Hematopoietic multipotent progenitor cell (in vitro differentiated cells): Measurements from ENCODE around the gene IGFL1. TPM values are rescaled to one million over a fixed set of nuclear protein-coding genes. Genes with fewer than 3 reads are reported as not detected.
"Not testable (repeated sequence)": the region's sequence is repeated elsewhere in the genome, so short reads cannot be mapped to it uniquely, and the experiment has no call there.

Source experiments
- DNase-seq, 3 donors: peaks; one replicate each; pipeline ENCODE4 v3.0.0-alpha.2; 2011 to 2015; ENCODE audit warnings: low read depth in 2 of 3, low spot score in 2 of 3
- total RNA-seq: library from RNA; depleted of rRNA; stranded (reverse); fragments of >200 nt; gene quantifications from one replicate; pipeline ENCODE4 v1.2.3, GENCODE V29; 2012

IGFL1 gene
- not detected for total RNA-seq

DNA sequence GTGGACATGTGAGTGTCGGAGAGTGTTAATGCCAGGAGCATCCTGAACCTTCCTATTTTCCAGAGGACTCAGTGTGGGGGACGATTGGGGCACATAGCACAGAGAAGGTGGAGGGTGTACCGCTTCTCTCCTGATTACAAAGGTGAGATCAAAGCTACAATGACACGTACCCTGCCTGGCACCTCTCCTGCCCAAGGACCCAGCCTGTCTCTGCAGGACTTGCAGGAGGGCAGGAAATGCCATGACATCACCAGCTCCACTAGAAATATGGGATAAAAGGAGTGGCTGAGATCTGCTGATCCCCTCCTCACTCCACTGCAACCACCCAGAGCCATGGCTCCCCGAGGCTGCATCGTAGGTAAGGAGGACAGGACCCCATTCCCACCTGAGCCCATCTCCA is at the start of gene IGFL1:
Gene IGFL1, plus strand, starts transcription at position 301 of the 400 bp plus-strand sequence. Its CDS starts 33 bp downstream, at position 334.
- no peak for DNase-seq

DNA sequence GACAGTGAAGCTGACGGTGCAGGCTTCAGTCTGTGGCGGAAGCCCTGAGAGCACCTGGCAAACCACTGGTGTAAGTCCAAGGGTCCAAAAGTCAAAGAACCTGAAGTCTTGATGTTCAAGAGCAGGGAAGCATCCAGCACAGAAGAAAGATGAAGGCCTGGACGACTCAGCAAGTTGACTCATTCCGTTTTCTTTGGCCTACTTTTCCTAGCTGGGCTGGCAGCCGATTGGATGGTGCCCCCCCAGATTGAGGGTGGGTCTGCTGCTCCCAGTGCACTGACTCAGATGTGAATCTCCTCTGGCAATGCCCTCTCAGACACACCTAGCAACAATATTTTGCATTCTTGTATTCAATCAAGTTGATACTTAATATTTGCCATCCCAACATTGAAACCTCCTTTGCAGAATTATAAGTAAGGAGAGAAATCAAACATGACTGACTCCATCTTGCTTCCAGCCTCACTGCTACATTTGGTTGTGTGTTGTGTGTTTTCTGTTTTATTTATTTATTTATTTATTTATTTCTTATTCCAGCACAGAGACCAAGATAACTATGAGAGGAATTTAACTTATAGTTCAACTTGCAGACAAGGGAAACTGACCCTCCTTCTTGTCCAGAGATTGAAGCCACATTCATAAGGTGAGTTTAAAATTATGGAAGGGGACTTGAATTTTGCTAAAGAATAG is 48.7 kb upstream of the IGFL1 start:
- DNase-seq = no peak

DNA sequence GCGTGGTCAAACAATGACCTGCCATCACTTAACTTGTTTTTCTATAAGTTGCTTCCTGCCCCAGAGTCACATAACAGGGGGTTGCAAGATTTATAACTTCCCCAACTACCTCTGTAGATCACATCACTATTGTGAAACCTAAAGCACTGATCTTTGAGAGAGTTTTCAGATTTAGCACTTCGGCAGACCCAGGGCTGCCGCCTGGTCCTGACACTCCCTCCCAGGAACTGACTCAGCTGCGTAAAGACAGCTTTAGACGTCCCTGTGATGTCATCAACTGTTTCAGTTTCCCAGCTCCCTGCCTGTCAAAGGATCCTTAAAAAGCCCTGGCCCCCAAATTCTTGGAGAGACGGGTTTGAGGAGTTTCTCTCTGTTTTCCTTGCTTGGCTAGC is 48.2 kb upstream of the IGFL1 start:
- DNase-seq = peak in 1 of 3 donors; percentile 11

DNA sequence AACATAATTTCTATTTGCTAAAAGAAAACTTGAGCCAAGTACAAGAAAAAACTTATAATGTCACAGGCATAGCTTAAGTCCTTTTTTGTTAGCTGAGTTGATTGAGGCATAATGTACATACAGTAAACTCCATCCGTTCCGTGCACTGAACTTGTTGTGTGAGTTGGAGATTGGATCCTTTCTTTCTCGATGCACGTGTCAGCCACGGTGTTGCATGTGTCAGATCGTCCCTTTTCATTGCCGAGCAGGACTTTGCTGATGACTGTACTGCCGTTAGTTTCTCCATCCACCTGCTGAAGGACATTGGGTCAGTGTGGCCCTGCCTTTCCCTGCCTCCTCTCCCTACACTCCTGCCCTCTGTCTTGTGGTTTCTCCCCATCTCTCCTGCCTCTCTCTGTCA is 47.1 kb upstream of the IGFL1 start:
- no peak for DNase-seq

DNA sequence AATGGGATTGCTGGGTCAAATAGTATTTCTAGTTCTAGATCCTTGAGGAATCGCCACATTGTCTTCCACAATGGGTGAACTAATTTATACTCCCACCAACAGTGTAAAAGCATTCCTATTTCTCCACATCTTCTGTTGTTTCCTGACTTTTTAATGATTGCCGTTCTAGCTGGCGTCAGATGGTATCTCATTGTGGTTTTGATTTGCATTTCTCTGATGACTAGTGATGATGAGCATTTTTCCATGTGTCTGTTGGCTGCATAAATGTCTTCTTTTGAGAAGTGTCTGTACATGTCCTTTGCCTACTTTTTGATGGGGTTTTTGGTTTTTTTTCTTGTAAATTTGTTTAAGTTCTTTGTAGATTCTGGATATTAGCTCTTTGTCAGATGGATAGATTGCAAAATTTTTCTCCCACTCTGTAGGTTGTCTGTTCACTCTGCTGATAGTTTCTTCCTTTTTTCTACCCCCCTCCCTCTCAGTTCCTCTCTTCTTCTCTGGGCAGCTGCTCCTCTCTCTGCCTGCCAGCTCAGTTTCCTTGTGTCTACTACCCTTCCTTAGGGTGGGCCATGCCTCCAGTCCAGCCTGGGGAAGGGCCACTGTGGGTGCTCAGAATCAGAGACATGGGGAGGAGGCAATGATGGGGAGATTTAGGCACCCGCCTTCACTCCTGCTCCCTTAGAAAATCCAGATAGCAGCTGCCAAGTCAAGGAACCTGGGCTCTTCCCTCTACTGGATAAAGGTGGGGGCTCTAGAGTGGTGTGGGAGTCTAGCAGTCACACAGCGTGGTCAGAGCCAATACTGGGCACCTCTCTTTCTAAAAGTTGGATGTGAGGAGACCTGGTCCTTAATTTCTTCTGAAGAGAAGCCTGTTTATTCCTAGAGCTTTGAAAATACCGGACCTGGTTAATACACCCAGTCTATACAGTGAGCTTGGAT is 44.5 kb upstream of the IGFL1 start:
- DNase-seq = not testable (repeated sequence)

DNA sequence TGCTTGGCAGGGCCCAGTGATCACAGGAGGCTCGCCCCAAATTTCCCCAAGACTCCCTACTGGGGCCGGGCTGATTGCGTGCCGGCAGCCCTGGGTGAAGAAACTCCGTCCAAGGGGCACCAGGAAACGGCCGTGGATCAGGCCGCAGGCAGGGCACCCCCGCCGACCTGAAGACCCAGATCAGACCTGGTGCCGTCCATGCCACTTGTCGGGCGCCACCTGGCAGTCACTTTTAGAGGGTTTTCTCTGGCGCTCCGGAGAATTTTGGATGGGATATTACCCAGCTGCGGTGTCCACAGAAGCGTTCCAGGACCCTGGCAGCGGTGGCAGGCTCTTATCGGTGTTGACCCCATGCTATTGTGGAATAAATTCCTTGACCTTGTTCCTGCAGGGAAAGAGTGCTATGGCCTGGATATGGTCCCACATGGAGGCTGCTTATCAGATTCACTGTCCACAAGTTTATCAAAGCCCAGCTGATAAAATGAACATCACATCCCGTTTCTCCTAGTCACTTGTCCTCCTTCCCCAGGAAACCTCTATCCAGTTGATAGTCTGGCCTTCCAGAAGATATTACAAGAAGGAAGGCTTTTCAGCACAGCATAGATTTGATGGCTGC is 43.3 kb upstream of the IGFL1 start:
- DNase-seq = no peak

DNA sequence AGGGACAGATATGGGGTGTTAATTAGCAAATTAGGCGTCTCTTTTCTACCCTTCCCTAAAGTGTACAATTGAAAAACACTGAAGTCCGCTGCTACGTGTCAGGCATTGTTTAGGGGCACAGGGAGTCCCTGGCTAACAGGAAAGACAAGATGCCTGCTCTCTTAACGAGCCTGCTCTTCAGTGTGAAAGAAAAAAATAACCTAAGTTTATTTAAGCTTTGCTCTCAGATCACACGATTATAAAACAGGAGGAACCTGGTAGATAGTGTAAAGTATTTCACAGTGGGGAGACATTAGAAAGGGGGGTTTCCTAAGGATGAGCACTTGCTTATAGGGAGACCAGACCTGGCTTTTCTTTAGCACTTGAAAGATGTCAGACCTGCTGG is 42.8 kb upstream of the IGFL1 start:
- no peak for DNase-seq

DNA sequence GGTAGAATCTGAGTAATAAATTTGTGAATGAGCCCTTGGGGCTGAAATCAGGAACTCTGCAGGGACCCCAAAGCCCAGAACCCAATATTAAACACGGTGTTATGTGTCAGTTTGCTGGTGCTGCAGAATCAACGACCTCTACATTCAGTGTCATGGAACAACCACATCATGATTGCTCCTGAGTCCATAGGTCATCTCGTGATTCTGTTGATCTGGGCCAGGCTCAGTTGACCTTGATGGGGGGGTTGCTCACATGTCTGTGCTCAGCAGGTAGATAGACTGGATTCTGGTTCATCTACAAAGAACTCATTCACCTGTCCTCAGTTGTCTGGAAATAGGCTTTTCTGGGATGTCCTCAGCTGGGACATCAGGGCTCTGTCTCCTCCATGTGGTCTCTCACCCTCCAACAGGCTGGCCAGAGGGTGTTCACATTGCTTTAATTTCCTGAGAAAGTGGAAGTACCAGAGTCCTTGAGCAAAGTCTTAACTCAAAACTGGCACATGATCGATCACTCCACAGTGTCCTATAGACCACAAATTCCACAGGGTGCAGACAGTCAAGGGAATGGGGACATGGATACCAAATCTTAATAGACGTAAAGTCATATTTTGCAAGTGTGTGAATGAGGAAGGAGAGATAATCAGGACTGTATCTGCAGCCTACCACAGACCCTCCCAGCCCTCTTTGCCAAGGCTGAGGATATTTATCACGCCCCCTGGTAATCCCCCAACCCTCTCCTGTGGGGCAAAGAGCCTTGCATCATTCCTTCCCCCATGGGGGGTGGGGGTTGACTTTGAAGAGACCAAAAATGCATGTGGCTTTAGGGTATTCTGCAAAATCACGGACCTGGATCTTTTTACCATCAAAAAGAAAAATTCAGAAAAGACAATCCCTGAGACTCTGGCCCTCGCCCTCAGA is 39.3 kb upstream of the IGFL1 start:
- DNase-seq = no peak

DNA sequence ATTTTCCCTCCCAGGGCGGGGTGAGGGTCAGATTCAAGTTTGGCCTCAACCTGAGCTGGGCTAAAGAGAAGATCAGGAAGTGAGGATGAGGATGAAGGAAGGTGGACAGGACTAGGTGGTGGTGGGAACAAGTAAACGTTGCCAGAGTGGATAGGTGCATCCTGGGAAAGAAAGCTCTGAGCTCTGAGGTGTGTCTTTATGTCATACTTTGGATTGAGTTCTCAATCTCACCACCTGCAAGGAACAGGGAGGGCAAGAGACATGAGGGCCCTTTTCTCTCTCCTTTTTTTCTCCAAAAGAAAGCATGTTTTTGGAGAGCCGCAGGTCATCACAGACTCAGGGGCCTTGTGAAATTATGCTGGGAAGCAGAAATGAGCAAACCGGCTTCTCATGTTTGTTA is 38.2 kb upstream of the IGFL1 start:
- DNase-seq = no peak

DNA sequence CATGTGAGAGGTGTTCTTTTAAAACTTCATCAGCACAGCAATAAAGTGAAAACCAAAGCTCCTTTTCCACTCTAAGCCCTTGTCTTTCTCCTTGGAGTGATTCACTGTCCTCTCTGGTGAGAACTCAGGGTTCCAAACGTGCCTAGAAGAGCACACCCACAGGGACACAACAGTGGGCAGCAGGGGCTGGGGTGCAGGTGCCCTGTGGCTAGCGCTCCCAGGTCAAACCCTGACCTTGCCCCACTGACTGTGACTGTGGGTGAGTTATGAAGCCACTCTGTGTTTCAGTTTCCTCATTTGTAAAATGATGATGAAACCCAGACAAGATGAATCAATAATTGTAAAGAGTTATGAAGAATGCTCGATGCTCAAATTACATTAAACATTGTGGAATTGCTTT is 37.6 kb upstream of the IGFL1 start:
- DNase-seq = no peak

DNA sequence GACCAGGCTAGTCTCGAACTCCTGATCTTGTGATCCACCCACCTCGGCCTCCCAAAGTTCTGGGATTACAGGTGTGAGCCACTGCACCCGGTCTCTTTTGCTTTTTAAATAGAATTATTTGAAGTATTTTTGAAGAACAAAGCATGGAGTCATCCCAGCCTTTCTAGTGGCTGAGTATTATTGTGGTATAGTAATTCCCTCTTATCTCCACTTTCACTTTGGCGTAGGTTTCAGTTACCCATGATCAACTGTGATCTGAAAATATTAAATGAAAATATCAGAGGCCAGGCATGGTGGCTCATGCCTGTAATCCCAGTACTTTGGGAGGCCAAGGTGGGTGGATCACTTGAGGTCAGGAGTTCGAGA is 36.9 kb upstream of the IGFL1 start:
- not testable (repeated sequence) for DNase-seq

DNA sequence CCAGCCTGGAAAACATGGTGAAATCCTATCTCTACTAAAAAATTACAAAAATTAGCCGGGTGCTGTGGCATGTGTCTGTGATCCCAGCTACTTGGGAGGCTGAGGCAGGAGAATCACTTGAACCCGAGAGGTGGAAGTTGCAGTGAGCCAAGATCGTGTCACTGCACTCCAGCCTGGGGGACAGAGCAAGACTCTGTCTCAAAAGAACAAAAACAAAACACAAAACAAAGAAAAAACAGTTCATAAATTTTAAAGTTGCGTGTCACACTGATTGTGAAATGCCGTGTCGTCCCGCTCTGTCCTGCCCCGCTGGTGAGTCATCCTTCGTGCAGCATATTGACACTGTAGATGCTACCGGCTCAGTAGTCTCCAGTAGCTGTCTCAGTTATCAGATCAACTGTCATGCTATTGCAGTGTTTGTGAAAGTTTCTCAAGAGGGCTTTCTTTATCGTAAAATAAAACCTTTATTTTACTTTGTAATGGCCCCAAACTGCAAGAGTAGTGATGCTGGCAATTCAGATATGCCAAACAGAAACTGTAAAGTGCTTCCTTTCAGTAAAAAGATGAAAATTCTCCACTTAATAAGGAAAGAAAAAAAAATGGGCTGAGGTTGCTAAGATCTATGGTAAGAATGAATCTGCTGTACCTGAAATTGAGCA is 36.4 kb upstream of the IGFL1 start:
- DNase-seq = peak in 2 of 3 donors; percentile 31 to 40

DNA sequence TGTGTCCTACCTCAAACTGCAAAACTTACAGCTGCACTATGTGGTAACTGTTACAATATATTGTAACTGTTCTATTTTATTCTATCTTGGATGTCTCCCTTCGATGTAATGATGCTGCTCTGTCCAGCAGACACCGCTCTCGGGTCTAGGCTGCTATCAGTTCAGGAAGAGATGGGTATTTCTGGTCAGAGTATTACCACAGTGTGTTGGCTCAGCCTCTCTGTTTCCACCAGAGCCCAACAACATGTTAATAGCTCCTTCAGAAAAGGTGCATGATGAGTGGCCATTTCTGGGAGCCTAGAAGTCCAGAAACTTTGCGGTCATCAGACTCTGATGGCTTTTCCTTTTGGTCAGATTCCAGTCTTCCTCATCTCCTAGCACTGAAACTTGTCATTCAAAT is 35.9 kb upstream of the IGFL1 start:
- DNase-seq = no peak

DNA sequence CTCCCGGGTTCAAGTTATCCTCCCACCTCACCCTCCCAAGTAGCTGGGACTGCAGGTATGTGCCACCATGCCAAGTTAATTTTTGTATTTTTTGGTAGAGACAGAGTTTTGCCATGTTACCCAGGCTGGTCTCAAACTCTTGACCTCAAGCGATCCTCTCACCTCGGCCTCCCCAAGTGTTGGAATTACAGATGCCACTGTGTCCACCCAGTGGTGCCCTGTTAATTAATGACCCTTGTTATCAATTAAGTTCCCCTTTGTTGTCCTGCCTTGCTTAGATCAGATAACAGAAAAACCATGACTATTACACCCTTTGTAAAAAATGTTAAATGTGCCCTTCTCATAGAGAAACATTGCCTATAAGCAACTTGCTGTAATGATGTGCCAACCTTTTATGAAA is 34.4 kb upstream of the IGFL1 start:
- DNase-seq = no peak

DNA sequence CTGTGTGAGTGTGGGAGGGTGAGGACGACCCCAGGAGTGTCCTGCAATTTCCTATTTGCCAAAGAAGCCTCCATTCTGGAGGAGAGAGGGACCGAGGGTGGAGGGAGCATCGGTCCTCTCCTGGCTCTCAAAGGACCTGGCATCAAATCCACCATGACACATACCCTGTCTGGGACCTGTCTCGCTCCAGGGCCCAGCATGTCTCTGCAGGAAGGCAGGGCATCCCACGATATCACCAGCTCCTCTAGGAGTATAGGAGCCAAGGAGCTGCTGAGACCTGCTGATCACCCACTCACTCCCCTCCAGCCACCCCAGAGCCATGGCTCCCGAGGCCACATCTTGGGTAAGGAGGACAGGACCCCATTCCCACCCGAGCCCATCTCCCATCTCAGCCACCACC is 33.6 kb upstream of the IGFL1 start:
- DNase-seq = not testable (repeated sequence)

DNA sequence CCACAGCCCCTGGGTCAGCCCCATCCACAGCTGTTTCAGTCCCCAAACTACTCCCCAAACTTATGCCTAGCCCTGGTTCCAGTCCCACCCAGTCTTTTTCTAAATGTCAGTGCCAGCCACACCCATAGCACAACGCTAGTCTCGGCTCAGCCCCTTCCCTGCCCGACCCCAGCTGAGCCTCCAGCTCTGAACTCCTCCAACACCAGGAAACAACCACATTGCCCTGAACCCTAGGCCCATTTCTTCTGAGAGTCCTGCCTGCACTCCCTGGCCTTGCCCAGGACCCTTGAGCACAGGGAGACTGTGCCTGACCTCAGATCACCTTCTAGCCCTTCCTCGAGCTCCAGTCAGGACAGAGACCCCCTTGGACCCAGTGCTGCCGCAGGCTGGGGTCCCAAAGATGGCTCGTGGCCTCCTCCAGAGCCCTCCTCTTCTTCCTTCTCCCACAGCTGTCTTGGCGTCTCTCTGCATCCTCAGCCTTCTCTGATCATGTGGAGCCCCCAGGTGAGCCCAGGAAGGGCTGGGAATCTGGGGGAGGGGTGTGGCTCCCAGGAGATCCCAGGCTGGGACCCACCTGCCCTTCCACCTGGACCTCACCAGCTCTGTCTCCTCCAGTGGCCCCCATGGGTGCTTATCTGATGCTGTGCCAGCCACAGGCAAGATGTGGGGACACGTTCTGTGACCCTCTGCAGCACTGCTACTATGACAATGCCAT is 33.0 kb upstream of the IGFL1 start:
- DNase-seq = no peak

DNA sequence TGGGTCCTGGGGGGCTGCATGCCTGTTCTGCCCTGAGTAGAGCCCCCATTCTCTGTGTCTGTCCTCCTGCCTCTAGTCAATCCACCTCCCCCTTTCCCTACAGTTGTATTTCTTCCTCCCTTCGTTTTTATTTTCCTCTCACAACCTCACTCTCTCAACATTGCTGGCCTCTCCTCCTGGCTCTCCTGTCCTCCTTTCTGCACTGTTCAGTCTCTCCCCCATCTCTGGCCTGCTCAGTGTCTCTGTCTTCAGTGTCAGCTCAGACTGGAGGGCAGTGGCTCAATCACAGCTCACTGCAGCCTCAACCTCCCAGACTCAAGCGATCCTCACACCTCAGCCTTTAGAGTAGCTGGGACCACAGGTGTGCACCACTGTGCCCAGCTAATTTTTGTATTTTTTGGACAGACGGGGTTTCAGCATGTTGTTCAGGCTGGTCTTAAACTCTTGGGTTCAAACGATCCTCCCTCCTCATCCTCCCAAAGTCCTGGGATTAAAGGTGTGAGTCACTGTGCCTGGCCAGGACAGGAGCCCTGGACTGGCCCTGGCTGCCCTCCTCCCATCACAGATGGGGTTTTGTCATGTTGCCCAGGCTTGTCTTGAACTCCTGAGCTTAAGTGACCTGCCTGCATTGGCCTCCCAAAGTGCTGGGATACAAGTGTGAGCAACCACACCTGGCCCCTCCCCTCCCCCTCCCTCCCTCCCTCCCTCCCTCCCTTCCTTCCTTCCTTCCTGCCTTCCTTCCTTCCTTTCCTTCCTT is 32.0 kb upstream of the IGFL1 start:
- DNase-seq = no peak

DNA sequence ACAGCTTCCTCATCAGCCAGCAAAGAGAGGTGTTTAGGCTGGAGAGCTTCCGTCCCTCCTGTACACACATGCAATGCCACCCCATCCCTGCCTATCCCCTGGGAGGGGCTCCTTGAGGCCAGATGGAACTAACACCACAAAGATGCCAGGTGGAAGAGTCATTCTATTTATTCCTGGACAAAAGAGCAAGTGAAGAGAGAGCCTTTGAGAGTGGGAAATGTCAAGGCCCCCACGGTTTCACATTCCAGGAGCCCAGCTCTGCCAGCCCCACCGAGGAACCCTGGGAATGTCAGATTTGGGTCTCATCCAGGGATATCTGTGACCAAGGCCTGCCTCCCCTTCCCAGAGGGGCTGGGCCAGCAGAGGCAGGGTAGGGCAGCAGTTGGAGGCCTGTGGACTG is 30.8 kb upstream of the IGFL1 start:
- no peak for DNase-seq
